Right ventricle myocardium inferior (tissue), 1 donor: ENCODE measurements around the gene PPIL6. TPM values are rescaled to one million over a fixed set of nuclear protein-coding genes. Genes with fewer than 3 reads are reported as not detected.

Experiments used
- ATAC-seq: fragments of 200-7000 bp; cut with Tn5 transposase; one replicate; pipeline ENCODE4 v1.9.1; 2020; ENCODE audit warnings: mild to moderate bottlenecking, moderate library complexity
- DNase-seq: peaks from one replicate; pipeline ENCODE4 v3.0.0; 2021; ENCODE audit errors: missing footprints
- intact Hi-C: fragments of 100-400 bp; cut with DNase I; formaldehyde crosslinking; loops from one replicate; pipeline ENCODE4 v1.11.0; 2022
- total RNA-seq: library from RNA; stranded (reverse); fragmentation: NEBNext Ultra II Directional; extraction: Animal tissue kit (Norgen Biotek cat#: 25700); gene quantifications from one replicate; pipeline ENCODE4 v1.2.1, GENCODE V29; 2021
- donor health status: DM: no; HTN: yes; CAD: no; lungs with severe emphysema.

The PPIL6 gene
- total RNA-seq, 1 donor from 2014 or later: 4.5 TPM

DNA sequence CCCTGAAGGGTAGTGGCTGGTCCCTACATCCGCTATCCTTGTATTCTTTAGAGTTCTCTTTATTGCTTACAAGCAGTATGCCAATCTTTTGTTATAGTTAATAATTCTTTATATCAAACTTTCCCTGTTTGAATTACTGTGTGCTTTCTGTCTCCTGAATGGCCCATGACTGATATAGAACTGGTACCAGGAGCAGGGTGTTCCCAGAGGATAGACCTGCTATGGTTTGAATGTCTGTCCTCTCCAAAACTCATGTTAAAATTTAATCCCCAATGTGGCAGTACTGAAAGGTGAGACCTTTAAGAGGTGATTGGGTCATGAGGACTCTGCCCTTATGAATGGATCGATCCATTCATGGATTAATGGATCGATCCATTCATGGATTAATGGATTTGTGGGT is 84.2 kb downstream of the PPIL6 start:
- no peak for DNase-seq
- ATAC-seq: no peak
- intact Hi-C loops: no loop called here

DNA sequence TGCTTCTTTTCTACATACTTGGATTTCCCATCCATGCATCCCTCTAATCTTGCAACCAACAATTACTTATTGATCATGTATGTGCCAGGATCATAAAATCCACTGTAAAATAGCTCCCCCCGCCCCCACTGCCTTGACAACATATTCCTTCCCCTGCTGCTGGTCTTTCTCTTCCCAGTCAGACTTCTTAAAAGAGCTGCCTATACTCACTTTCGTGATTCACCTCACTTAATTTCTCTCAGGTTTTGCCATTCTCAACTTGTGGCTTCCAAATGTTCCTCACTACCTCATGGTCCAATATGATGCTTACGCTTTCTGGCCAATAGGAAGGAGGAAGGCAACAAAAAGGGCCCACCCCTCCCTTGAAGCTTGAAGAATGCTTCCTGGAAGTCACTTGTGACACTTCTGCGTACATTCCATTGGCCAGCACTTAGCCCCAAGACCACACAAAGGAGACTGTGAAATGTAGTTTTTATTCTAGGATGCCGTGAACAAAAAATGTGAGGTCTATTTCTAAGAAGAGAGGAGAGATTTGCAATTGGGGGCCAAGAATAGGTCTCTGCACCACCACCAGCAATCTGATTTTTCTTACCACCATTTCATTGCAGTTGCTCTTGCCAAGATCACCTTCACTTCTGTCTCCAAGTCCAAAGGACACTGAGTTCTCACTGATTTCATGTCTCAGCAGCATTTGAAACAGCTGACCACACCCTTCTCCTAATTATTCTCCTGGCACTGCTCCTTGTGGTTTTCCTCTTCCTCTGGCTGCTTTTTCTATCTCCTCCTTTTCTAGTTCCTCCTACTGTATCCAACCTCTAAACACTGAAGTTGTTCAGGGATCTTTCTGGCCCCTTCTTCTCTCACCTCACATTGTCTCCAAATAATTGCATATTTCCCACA is 88.9 kb downstream of the PPIL6 start:
- no peak for DNase-seq
- intact Hi-C loops: no loop called here
- ATAC-seq: peak; percentile 32

DNA sequence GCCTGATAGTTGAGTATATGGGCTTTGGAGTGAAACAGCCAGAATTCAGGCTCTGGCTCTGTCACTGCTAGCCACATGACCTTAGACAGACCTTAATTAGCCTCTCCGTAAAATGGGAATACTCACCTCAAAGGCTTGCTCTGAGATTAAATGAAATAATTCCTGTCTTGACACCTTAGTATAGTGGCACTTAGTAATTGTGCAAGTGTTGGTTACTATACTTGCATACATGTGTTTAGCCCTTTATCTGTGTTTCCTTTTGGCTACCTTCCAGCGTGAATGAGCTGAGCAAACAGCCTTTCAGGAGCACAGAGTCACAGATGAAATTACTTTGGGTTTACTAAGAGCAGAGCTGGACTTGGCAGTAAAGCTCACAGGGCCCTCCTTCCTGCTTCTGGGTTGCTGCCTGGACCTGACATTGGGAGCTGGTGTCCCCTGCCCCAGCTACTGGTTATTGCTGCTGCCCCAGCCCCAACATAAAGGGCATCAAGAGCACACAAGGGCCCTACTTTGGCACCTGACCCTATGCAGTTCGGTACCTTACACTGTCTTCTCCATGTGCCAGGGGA is 90.9 kb downstream of the PPIL6 start:
- ATAC-seq: peak; percentile 75
- intact Hi-C loops: no loop called here
- DNase-seq: no peak

DNA sequence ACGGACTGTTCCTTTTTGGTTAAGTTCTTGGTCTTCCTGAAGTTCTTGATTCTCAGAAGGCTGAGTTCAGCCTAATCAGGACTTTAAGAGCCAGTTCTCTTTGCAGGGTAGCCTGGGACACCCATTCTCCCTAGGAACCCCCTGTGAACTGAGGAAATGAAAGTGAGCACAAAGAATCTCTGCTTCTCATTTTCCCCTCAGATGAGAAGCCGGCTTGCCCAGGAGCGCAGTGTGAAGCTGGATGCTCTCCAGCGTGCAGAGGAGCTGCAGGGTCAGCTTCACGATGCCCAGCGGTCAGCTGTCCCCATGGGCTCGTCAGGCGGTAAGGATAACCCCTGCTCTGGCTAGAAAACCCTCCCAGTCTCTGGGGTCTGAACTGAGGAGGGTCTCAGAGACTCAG is 92.2 kb downstream of the PPIL6 start:
- intact Hi-C loops: no loop called here
- no peak for DNase-seq
- ATAC-seq: no peak

DNA sequence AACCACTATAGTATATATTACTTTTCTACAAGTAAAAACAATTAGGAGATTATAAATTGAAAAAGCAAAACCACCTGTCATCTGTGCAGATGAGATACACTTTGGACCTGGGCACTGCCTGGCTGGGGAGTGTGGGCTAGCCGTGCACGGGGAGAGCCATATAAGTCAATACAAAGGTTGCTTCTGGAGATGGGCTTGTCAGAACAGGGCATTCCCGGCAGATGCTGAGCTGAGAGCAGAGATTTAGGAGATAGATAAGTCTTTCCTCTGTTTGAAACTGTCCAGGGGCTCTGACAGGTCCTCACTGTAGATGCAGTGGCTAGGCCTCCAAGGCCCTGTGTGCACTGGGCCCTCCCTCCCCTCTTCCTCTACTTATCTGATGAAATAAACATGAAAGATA is 92.6 kb downstream of the PPIL6 start:
- DNase-seq: no peak
- intact Hi-C loops: no loop called here
- no peak for ATAC-seq

DNA sequence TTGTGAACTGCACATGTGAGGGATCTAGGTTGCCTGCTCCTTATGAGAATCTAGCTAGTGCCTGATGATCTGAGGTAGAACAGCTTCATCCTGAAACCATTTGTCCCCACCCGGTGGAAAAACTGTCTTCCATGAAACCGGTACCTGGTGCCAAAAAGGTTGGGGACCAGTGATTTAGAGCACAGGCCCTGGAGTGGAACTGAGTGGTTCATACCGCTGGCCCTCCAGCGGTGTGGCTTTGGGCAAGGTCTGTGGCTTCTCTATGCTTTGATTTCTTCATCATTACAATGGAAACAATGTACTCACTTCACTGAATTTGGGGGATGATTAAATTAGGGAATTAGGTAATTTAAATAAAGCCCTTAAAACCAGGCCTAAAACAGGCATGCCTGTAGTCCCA is 94.4 kb downstream of the PPIL6 start:
- DNase-seq: no peak

DNA sequence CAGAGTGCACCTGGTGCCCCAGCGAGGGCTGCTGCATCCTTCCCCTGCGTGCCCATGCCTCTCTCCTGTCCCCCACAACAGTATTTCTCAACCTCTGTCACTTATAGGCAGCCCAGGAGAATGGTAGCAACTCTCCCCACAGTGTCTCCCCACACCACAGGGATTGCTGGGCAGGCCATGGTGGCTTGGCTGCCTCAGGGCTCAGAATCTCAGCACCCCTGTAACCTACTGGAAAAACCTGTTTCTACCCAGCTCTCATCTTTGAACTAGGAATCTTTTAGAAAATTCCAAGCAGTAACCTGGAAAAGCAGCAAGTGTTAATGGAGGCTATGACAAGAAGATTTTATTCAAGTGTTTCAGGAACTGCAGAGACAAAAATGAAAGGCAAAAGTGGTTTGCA is 96.2 kb downstream of the PPIL6 start:
- DNase-seq (no peak), ATAC-seq (no peak)
- intact Hi-C loops: no loop called here

More for the DNA sequence above, 94.4 kb downstream of the PPIL6 start:
- intact Hi-C loops: no loop called here
- no peak for ATAC-seq

DNA sequence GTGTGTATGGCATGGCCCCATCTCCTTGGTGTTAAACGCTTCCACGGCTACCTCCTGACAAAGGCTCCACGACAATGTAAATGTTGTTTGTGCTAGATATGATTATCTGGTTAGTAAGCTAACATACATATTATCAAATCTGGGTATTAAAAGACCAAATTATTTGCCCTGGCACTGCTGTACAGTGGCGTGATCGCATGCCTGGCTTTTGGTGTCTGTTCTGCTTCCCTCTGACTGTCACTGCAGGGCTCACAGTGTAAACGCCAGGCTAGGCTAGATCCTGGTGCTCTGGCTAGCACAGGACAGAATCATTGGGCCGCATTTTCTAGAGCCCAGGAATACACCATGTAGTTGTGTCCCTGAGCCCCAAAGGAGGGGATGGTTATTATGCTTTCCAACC is 96.9 kb downstream of the PPIL6 start:
- ATAC-seq (no peak), DNase-seq (no peak)
- intact Hi-C loops: no loop called here

DNA sequence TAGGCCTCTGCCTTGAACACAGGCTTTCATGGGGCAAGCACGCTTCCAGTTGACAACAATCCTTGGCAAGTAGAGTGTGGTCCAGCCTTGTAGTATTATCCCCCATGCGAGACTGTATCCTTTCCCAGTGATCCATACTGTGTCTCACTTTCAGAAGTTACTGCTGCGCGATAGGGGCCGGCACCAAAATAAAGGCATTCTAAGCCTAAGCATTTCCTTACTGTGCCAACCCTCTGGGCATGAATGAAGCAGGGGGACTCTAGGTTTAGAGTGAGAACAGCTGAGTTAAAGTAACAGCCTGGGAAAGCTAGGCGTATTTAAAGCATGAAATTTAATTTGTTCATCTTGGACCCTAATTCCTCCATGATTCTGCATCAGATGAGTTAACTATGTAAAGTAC is 97.5 kb downstream of the PPIL6 start:
- ATAC-seq (no peak), DNase-seq (no peak)
- intact Hi-C loops: no loop called here

DNA sequence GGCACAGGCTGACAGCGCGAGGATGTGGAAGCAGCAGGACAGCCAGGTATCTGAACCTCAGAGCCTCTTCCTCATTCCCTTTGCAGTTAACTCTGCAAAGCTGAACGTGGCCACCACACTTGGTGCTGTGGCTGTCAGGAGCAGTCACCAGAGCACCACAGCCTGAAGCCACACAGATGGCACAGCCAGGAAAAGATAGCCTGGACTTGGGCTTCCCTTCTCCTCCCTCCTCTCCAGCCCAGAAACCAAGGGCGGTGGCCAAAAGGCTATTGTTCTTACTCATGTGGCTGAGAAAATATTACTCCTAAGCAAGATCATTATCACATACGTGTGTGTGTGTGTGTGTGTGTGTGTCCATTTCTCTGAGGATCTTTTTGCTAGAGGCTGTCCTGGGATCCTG is 97.9 kb downstream of the PPIL6 start:
- ATAC-seq: no peak
- intact Hi-C loops: no loop called here

DNA sequence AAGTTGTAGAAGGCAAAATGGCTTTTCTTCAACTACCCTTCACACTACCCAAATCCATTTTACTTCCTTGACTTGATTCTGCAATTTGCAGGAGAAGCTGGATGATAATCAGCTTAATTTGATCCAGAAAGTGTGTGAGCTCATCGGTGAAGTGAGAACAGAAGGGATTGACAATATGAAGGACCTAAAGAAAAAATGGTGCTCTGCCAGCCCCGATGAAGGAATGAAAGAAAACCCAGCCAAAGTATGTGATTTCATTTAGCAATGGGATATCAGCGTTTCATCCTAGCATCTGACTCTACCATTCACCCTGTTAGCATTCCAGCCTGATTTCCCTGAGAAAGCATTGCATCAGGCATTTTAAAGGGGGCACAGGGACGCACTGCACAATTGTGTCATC is 99.6 kb downstream of the PPIL6 start:
- ATAC-seq: no peak
- intact Hi-C loops: no loop called here
- no peak for DNase-seq

More for the DNA sequence above, 97.9 kb downstream of the PPIL6 start:
- no peak for DNase-seq

Other genes with a start within 250 kb of the PPIL6 start
- gene CD164, start 58.2 kb downstream of the PPIL6 start, total RNA-seq: 112 TPM
- gene SMPD2, start 96 bp upstream of the PPIL6 start, total RNA-seq: 4.4 TPM
- gene MICAL1, start 15.1 kb upstream of the PPIL6 start, total RNA-seq: 8.3 TPM
- 2.6 TPM for gene ZBTB24, start 42.6 kb upstream of the PPIL6 start, total RNA-seq